NCI-H82 treated with DMSO at 0.1 percent for 48 hours (cell line): Measurements from ENCODE around the gene FAM237A.

ENCODE experiments used
- DNase-seq: peaks from one replicate; lab custom pipeline; 2025; ENCODE audit not compliant: unreplicated experiment; lab: John Stamatoyannopoulos, UW

The FAM237A gene

DNA sequence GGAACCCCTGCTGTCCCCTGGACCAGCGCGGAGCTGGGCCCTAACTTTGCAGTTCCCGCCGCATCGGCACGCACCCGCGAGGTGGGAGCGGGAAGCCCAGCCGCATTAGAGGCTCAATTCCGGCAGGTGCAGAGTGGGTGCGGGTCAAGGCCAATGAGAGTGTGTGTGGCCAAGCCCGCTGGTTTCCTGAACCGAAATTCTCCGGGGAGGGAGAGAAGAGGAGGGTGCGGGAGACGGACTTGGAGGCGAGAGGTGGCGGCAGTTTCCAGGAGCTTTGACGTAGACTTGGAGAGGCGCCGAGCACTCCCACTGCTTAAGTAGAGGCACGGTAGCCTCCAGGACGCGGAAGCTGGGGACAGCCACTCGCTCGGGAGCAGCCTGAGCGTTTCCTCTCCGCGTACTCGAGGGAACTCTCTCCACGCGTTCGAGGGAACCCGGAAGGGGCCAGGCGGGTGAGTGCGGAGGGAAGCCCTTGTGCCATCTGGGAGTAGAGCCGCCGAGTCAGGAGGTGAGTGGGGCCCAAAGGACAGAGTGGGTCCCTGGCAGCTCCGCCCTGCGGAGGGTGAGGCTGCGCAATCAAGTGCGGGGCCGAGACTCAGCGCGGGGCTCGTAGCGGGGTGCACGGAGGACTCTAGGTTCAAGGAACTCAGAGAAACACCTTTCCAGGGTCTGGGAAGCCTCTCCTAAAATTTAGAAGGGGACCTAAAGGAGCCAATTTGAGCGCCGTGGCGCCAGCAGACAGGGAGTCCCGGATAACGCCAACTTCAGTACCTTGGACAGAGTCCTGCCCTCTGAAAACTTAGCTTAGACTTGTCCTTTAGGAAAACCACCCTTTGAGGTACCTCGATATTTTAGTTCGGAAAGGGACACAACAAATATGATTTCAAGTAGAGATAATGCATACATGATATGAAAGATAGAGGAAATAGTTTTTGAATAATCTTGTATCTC lies at the start of gene FAM237A:
TSS of gene FAM237A (plus strand) at position 413 of the 951 bp plus-strand sequence. CDS start 1,750 bp downstream, outside the sequence.
- no peak for DNase-seq

DNA sequence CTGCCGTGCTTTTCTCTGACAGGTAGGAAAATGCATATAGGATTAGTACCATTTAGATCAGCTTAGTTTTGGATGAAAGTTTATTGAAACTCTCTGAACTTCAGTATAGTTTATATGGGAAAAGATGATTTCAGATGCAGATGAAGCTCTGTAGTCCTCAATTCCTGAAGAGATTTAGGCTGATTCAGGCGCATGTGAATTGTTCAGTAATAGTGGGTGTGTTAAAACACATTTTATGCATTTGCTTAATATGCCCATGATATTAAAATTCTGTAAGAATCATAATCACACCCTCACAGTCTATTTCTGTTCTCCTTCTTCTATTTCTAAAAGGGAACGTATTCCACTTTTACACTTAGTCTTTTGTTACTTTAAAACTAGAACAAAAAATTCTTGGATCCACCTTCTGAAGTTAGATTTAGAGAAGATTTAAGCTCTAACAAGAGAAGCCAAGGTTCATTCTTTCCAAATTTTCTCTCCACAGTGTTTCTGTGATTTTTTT lies 44.5 kb upstream of the FAM237A start:
- DNase-seq: no peak

DNA sequence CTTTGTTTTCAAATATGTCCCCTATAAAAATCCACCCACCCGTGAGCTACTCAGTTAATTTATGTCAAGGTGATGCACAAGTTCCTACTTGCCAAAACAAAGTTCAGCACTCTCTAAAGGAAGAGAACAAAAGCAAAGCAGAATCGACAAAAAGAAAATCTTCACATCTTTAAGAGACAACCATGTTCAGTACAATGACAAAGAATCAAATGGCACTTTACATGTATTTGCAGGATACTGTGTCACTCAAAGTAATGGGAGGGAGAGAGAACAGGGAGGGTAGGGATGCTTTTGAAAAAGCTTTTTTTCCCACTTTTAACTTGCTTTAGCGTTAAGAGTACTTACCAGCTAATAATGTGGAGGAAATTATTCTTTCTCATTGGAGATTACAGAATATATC lies 39.0 kb upstream of the FAM237A start:
- no peak for DNase-seq

DNA sequence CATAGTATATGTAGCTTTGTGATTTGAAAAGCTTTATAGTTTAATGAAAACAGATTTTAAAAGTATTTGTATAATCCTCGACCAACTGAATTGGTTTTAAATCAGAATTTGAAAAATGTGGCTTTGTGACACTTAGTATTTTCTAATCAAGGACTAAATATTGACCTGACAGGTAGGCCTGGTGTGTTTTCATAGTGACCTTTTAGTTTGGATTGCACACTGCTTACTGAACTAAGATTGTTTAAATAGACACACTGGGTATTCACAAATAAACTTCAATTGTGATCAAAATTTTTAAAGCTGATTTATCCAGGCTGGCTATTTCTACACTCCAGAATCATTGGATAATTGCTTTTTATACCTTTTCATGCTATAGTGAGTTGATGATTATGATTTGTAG lies 31.8 kb upstream of the FAM237A start:
- DNase-seq: no peak

GRCh38 chr2:206611191-206611590 lies 31.1 kb upstream of the FAM237A start:
- DNase-seq: no peak

- peak; percentile 75 for DNase-seq
Measured at GRCh38 chr2:206611736-206612135, 30.6 kb upstream of the FAM237A start.

DNA sequence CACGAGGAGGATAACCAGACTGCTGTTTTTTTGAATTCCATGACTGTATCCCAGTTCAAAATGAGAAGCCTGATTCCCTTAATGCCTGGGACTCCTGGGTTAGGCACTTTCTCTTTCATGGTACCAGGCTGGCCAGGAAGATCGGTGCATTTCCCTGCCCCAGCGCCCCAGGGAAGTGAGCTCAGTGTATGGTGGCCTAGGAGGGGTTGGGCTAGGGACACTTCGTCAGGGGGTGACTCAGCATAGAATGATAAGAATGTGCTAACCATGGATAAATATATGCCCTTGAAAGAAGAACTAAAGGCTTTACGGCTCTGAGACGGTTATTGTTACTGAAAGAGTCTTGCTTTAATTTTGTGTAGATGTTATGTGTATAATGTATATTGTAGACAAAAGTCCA lies 27.5 kb upstream of the FAM237A start:
- DNase-seq: no peak

GRCh38 chr2:206615417-206616089 lies 26.7 kb upstream of the FAM237A start:
- DNase-seq: no peak

DNA sequence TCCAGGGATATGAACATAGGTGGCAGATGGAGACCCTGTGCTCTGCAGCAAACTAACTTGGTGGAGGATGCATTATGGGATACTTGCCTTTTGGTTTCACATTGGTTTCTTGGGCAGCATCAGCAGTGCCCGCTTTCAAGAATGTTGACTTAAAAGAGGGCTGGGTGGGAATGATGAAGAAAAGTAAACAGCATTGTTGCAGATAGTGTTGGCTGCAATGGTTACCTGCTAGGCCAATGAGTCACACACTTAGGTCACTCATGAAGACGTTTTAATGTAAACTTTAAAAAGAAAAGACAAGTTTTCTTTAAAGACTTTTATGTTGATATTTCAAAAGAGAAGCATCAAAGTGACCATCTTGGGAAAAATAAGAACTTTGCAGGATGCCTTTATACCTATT lies 26.1 kb upstream of the FAM237A start:
- DNase-seq: no peak

DNA sequence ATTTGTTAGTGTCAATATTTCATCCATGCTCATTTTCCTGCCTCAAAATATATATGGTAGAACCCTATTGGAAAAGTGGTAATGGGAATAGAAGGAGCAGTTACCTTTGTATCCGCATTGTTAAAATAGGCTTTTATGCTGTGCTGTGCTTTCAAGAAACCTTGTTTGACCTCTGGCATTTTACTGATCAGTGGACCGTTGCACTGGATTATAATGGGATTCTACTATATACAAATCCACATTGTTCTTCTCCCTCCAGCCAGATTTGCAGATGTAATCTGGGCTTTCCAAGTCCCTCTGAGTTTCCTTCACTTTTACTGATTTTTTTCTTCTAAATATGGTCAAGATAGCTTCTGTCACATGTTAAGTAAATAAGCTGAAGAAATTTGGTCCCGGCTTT lies 23.3 kb upstream of the FAM237A start:
- DNase-seq: peak; percentile 63

DNA sequence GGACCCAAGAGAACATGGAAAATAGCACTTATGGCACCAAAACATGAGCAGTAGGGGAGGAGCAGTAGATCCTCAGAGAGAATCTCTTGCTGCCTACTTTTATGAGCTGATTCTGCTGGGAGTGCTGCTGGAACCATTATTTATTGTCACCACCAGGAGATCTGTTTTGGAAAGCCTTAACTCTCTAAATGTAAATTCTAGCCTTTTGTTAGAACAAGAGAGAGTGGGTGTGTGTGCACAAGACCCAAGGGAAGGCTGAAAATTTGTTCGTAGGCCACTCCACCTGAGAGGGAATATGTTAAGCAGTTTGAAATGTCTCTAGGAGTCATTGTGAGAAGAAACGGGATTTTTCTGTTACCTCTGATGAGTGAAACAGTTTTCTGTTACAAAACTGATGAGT lies 16.2 kb upstream of the FAM237A start:
- DNase-seq: no peak

- peak; percentile 19 for DNase-seq
Measured at GRCh38 chr2:206627632-206628031, 14.7 kb upstream of the FAM237A start.

DNA sequence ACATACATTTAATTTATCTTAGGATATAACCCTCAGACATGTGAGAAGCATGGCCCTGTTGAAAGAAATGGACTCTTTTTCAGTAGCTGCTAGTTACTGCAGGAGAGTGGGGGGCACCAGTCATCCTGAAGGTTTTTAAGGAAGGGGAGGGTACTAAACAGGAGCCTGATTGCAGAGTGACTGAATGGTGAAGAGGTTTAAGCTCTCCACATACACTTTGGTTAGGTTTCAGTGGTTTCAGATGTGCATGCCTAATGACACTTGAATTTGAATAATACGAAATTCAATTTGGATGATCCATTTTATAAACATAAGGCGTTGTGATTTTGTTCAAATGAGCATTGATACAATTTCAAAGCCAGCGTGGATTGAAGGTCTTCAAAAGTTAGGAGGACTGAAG lies 10.9 kb upstream of the FAM237A start:
- no peak for DNase-seq

DNA sequence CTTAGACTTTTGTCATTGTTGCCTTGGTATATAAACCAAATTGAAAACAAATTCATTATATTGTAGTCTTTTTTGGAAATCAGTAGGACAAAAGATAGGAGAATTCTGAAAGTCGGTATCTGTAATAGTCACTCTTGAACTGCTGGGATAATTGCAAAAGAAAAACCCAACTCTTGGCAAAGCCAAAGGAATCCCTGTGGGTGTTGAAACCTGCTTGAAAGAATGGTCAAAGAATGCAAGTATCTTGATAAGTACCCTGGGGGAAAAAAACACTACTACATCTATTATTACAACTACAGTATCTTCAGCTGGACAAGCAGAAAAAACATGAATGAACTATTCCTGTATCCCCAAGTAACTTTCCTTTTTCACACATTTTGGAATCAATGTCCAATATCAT lies 7.3 kb upstream of the FAM237A start:
- no peak for DNase-seq

GRCh38 chr2:206639636-206640035 lies 2.7 kb upstream of the FAM237A start:
- no peak for DNase-seq

- DNase-seq: no peak
Measured at GRCh38 chr2:206641226-206641625, 1.1 kb upstream of the FAM237A start.

- DNase-seq: no peak
Measured at GRCh38 chr2:206647985-206648384, 5.7 kb downstream of the FAM237A start.

- DNase-seq: no peak
Measured at GRCh38 chr2:206657087-206657486, 14.8 kb downstream of the FAM237A start.

GRCh38 chr2:206665251-206665650 lies 23.0 kb downstream of the FAM237A start:
- no peak for DNase-seq

GRCh38 chr2:206670531-206671319 lies 28.4 kb downstream of the FAM237A start:
- DNase-seq: no peak

GRCh38 chr2:206683546-206683945 lies 41.3 kb downstream of the FAM237A start:
- DNase-seq: no peak
